ENCODE data around the gene FOSL2.

FOSL2 gene

GRCh38 chr2:28392297-28393113, at the start of gene FOSL2:
Gene FOSL2 (plus strand): TSS chr2:28392858. CDS start chr2:28393721, 863 bp downstream.
- peak within 1 kb of the TSS; percentile 100 for H3K27ac ChIP-seq (ENCODE audit: low read depth, low read length)
- no peaks in the 10 kb centered on the region for H3K9me3 ChIP-seq (ENCODE audit: low read length)
- H3K4me3 ChIP-seq (ENCODE audit: low read depth in 1 of 2, low read length in 2 of 2) = peak within 1 kb of the TSS; percentile 89 to 97
- peak within 1 kb of the TSS; percentile 99 for H3K9ac ChIP-seq (ENCODE audit: low read length)
- no peaks in the 10 kb centered on the region for H3K36me3 ChIP-seq (ENCODE audit: insufficient read depth, low read length)
- H3K4me1 ChIP-seq (ENCODE audit: insufficient read depth, low read length) = peaks cover 13% of the 10 kb centered on the region
- no peaks in the 10 kb centered on the region for H3K27me3 ChIP-seq (ENCODE audit: control insufficient read depth in 1 of 2, insufficient read depth in 2 of 2, low read length in 2 of 2)

GRCh38 chr2:28343184-28343942, 49.3 kb upstream of the FOSL2 start:
- Histone ChIP-seq H3K36me3 (ENCODE audit: insufficient read depth, low read length) (no peaks in the 10 kb centered on the region), H3K27me3 (ENCODE audit: control insufficient read depth in 1 of 2, insufficient read depth in 2 of 2, low read length in 2 of 2) (no peaks in the 10 kb centered on the region), H3K27ac (ENCODE audit: low read depth, low read length) (peak overlapping the region; percentile 8), H3K9me3 (ENCODE audit: low read length) (no peaks in the 10 kb centered on the region), H3K4me3 (ENCODE audit: low read depth in 1 of 2, low read length in 2 of 2) (no peak overlapping the region), H3K9ac (ENCODE audit: low read length) (no peak overlapping the region), H3K4me1 (ENCODE audit: insufficient read depth, low read length) (peaks cover 24% of the 10 kb centered on the region)

GRCh38 chr2:28343971-28344715, 48.5 kb upstream of the FOSL2 start:
- peaks cover 16% of the 10 kb centered on the region for H3K4me1 ChIP-seq (ENCODE audit: insufficient read depth, low read length)
- no peak overlapping the region for H3K4me3 ChIP-seq (ENCODE audit: low read depth in 1 of 2, low read length in 2 of 2)
- no peak overlapping the region for H3K27ac ChIP-seq (ENCODE audit: low read depth, low read length)
- H3K27me3 ChIP-seq (ENCODE audit: control insufficient read depth in 1 of 2, insufficient read depth in 2 of 2, low read length in 2 of 2) = no peaks in the 10 kb centered on the region
- no peak overlapping the region for H3K9ac ChIP-seq (ENCODE audit: low read length)
- no peaks in the 10 kb centered on the region for H3K36me3 ChIP-seq (ENCODE audit: insufficient read depth, low read length)
- no peaks in the 10 kb centered on the region for H3K9me3 ChIP-seq (ENCODE audit: low read length)

- Histone ChIP-seq H3K27me3 (ENCODE audit: control insufficient read depth in 1 of 2, insufficient read depth in 2 of 2, low read length in 2 of 2) (no peaks in the 10 kb centered on the region), H3K4me3 (ENCODE audit: low read depth in 1 of 2, low read length in 2 of 2) (no peak overlapping the region), H3K9me3 (ENCODE audit: low read length) (no peaks in the 10 kb centered on the region), H3K4me1 (ENCODE audit: insufficient read depth, low read length) (peaks cover 15% of the 10 kb centered on the region), H3K9ac (ENCODE audit: low read length) (no peak overlapping the region), H3K27ac (ENCODE audit: low read depth, low read length) (no peak overlapping the region), H3K36me3 (ENCODE audit: insufficient read depth, low read length) (no peaks in the 10 kb centered on the region)
Observed at GRCh38 chr2:28344756-28345373, 47.8 kb upstream of the FOSL2 start.

- Histone ChIP-seq H3K4me1 (ENCODE audit: insufficient read depth, low read length) (peaks cover 15% of the 10 kb centered on the region), H3K4me3 (ENCODE audit: low read depth in 1 of 2, low read length in 2 of 2) (no peak overlapping the region), H3K9ac (ENCODE audit: low read length) (no peak overlapping the region), H3K9me3 (ENCODE audit: low read length) (no peaks in the 10 kb centered on the region), H3K36me3 (ENCODE audit: insufficient read depth, low read length) (no peaks in the 10 kb centered on the region), H3K27me3 (ENCODE audit: control insufficient read depth in 1 of 2, insufficient read depth in 2 of 2, low read length in 2 of 2) (no peaks in the 10 kb centered on the region), H3K27ac (ENCODE audit: low read depth, low read length) (no peak overlapping the region)
Observed at GRCh38 chr2:28345619-28346018, 47.0 kb upstream of the FOSL2 start.

GRCh38 chr2:28346587-28346986, 46.1 kb upstream of the FOSL2 start:
- Histone ChIP-seq H3K36me3 (ENCODE audit: insufficient read depth, low read length) (no peaks in the 10 kb centered on the region), H3K27ac (ENCODE audit: low read depth, low read length) (no peak overlapping the region), H3K4me1 (ENCODE audit: insufficient read depth, low read length) (peaks cover 16% of the 10 kb centered on the region), H3K9me3 (ENCODE audit: low read length) (no peaks in the 10 kb centered on the region), H3K9ac (ENCODE audit: low read length) (no peak overlapping the region), H3K27me3 (ENCODE audit: control insufficient read depth in 1 of 2, insufficient read depth in 2 of 2, low read length in 2 of 2) (no peaks in the 10 kb centered on the region), H3K4me3 (ENCODE audit: low read depth in 1 of 2, low read length in 2 of 2) (no peak overlapping the region)

GRCh38 chr2:28347193-28347592, 45.5 kb upstream of the FOSL2 start:
- Histone ChIP-seq H3K9me3 (ENCODE audit: low read length) (no peaks in the 10 kb centered on the region), H3K4me3 (ENCODE audit: low read depth in 1 of 2, low read length in 2 of 2) (no peak overlapping the region), H3K27me3 (ENCODE audit: control insufficient read depth in 1 of 2, insufficient read depth in 2 of 2, low read length in 2 of 2) (no peaks in the 10 kb centered on the region), H3K27ac (ENCODE audit: low read depth, low read length) (no peak overlapping the region), H3K4me1 (ENCODE audit: insufficient read depth, low read length) (peaks cover 22% of the 10 kb centered on the region), H3K9ac (ENCODE audit: low read length) (no peak overlapping the region), H3K36me3 (ENCODE audit: insufficient read depth, low read length) (no peaks in the 10 kb centered on the region)

GRCh38 chr2:28347596-28347995, 45.1 kb upstream of the FOSL2 start:
- Histone ChIP-seq H3K4me3 (ENCODE audit: low read depth in 1 of 2, low read length in 2 of 2) (no peak overlapping the region), H3K9ac (ENCODE audit: low read length) (no peak overlapping the region), H3K27ac (ENCODE audit: low read depth, low read length) (no peak overlapping the region), H3K9me3 (ENCODE audit: low read length) (no peaks in the 10 kb centered on the region), H3K27me3 (ENCODE audit: control insufficient read depth in 1 of 2, insufficient read depth in 2 of 2, low read length in 2 of 2) (no peaks in the 10 kb centered on the region), H3K36me3 (ENCODE audit: insufficient read depth, low read length) (no peaks in the 10 kb centered on the region), H3K4me1 (ENCODE audit: insufficient read depth, low read length) (peaks cover 23% of the 10 kb centered on the region)

GRCh38 chr2:28348149-28348567, 44.5 kb upstream of the FOSL2 start:
- Histone ChIP-seq H3K27me3 (ENCODE audit: control insufficient read depth in 1 of 2, insufficient read depth in 2 of 2, low read length in 2 of 2) (no peaks in the 10 kb centered on the region), H3K27ac (ENCODE audit: low read depth, low read length) (no peak overlapping the region), H3K9ac (ENCODE audit: low read length) (no peak overlapping the region), H3K36me3 (ENCODE audit: insufficient read depth, low read length) (no peaks in the 10 kb centered on the region), H3K4me3 (ENCODE audit: low read depth in 1 of 2, low read length in 2 of 2) (no peak overlapping the region), H3K9me3 (ENCODE audit: low read length) (no peaks in the 10 kb centered on the region), H3K4me1 (ENCODE audit: insufficient read depth, low read length) (peaks cover 19% of the 10 kb centered on the region)

GRCh38 chr2:28348921-28349320, 43.7 kb upstream of the FOSL2 start:
- Histone ChIP-seq H3K9me3 (ENCODE audit: low read length) (no peaks in the 10 kb centered on the region), H3K27me3 (ENCODE audit: control insufficient read depth in 1 of 2, insufficient read depth in 2 of 2, low read length in 2 of 2) (no peaks in the 10 kb centered on the region), H3K4me3 (ENCODE audit: low read depth in 1 of 2, low read length in 2 of 2) (no peak overlapping the region), H3K4me1 (ENCODE audit: insufficient read depth, low read length) (peaks cover 17% of the 10 kb centered on the region), H3K9ac (ENCODE audit: low read length) (no peak overlapping the region), H3K27ac (ENCODE audit: low read depth, low read length) (no peak overlapping the region), H3K36me3 (ENCODE audit: insufficient read depth, low read length) (no peaks in the 10 kb centered on the region)
